Astrocyte of the cerebellum (primary cell): ENCODE data around the gene ANKRD11.

Experiments used
- DNase-seq: peaks from one replicate; pipeline ENCODE4 v3.0.0-alpha.2; 2011; ENCODE audit warnings: low read depth
- H3K4me3 ChIP-seq: 2 replicates; pipeline ENCODE4 v1.5.1; 2011; ENCODE audit warnings: mild to moderate bottlenecking, low read depth, low read length, moderate library complexity
- in situ Hi-C: cut with HindIII; loops from 2 replicates; pipeline ENCODE4 v1.10.0; 2017; ENCODE audit warnings: low sequenced_read_pairs
- TF ChIP-seq, protein P1 (sequence below): IDR thresholded peaks from 2 replicates; pipeline ENCODE4 v1.5.1; 2012; ENCODE audit warnings: low read length, low read depth, moderate library complexity, mild to moderate bottlenecking; ENCODE audit errors: missing control alignments

The ANKRD11 gene

DNA sequence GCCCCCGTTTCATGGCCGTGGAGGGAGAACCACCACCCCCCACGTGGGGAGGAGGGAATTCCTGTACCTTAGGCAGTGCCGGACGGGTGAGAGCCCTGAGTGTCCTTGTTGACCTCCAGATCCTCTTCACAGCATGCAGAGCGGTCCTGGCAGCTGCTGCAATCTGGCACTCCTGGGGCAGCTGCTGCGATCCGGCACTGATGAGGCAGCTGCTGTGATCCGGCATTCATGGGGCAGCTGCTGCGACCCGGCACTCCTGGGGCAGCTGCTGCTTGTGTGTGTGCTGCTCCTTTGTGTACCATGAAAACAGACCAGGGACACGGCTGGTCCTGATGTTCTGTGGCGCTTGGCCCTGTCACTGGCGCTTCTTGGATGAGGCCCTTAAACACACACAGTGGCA lies 260.1 kb downstream of the ANKRD11 start:
- TF ChIP-seq, protein P1, sequence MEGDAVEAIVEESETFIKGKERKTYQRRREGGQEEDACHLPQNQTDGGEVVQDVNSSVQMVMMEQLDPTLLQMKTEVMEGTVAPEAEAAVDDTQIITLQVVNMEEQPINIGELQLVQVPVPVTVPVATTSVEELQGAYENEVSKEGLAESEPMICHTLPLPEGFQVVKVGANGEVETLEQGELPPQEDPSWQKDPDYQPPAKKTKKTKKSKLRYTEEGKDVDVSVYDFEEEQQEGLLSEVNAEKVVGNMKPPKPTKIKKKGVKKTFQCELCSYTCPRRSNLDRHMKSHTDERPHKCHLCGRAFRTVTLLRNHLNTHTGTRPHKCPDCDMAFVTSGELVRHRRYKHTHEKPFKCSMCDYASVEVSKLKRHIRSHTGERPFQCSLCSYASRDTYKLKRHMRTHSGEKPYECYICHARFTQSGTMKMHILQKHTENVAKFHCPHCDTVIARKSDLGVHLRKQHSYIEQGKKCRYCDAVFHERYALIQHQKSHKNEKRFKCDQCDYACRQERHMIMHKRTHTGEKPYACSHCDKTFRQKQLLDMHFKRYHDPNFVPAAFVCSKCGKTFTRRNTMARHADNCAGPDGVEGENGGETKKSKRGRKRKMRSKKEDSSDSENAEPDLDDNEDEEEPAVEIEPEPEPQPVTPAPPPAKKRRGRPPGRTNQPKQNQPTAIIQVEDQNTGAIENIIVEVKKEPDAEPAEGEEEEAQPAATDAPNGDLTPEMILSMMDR: no peak
- in situ Hi-C loops: no loop called here
- H3K4me3 ChIP-seq: no peak overlapping the region
- no peak for DNase-seq

DNA sequence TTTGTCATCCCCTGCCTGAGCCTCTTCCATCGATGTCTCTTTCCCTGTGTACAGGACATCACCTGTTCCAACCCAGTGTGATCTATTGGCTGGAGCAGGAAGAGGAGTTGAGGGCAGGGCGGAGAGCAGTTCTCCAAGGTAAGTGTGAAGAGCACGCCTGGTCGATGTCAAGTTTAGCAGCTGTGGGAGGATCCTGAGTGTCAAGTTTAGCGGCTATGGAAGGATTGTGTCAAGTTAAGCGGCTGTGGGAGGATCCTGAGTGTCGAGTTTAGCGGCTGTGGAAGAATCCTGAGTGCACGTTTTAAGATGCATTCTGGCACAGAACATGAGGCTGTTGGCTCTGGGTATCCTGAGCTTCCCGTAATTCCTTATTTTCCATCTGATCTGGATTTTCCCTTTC lies 265.7 kb downstream of the ANKRD11 start:
- in situ Hi-C loops: loop anchor here (25.0 kb wide), 1 partner anchor 262 kb away; no protein-coding TSS in a partner anchor
- no peak for DNase-seq
- TF ChIP-seq, protein P1: no peak
- no peak overlapping the region for H3K4me3 ChIP-seq

DNA sequence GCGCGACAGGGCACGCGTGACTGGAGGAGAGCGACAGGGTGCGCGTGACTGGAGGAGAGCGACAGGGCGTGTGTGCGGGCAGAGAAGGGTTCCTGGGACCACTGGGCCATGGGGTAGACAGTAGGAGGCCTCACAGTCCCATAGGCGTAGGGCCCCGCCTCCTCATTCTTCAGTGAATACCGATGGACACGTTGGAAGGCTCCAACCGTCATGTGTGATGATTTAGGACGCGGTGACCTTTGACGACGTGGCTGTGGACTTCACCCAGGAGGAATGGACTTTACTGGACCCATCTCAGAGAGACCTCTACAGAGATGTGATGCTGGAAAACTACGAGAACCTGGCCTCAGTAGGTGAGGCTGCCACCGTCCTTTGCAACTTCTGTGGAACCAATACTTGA lies 267.4 kb downstream of the ANKRD11 start:
- in situ Hi-C loops: loop anchor here (25.0 kb wide), 1 partner anchor 261 kb away; no protein-coding TSS in a partner anchor
- H3K4me3 ChIP-seq: no peak overlapping the region
- TF ChIP-seq, protein P1: no peak
- no peak for DNase-seq

DNA sequence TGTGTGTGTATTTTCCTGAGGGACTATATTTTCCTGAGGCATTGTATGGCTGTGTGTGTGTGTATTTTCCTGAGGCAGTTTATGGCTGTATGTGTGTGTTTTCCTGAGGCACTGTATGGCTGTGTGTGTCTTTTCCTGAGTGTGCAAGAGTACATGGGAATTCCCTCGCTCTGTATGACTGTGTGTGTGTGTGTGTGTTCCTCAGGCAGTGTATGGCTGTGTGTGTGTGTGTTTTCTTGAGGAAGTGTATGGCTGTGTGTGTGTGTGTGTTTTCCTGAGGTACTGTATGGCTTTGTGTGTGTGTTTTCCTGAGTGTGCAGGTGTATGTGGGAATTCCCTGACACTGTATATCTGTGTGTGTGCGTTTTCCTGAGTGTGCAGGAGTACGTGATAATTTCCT lies 268.8 kb downstream of the ANKRD11 start:
- TF ChIP-seq, protein P1: no peak
- in situ Hi-C loops: loop anchor here (25.0 kb wide), 1 partner anchor 259 kb away; no protein-coding TSS in a partner anchor

DNA sequence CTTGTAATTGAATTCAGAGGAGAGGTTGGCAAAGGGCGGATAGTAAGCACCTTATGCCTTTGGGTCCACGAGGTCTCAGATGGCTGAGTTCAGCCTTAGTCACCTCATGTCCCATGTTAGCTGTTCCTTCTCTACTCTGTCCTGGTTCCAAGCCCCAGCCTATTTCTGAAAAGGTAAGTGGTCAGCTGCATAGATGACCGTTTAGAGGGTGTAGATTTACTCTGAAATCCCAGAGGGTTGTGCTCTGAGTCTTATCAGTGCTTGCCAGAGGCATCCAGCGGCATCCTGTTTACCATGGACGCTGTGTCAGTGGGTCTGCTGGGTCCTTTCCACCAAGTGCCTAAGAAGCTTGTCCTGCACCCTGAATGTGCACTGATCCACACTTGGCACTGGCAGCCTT lies 271.0 kb downstream of the ANKRD11 start:
- in situ Hi-C loops: loop anchor here (5.0 to 25.0 kb wide), 3 partner anchors 77 to 257 kb away; no protein-coding TSS in a partner anchor
- no peak for DNase-seq
- TF ChIP-seq, protein P1: no peak
- no peak overlapping the region for H3K4me3 ChIP-seq

More for the DNA sequence above, 268.8 kb downstream of the ANKRD11 start:
- no peak overlapping the region for H3K4me3 ChIP-seq
- DNase-seq: no peak
